HUDEP-2 (cell line): ENCODE measurements around the gene KCMF1.
"Not testable (repeated sequence)": the region's sequence is repeated elsewhere in the genome, so short reads cannot be mapped to it uniquely, and the experiment has no call there.

Experiments
- DNase-seq, 76 experiments: peaks; one replicate each; lab custom pipeline; 2025; ENCODE audit not compliant: unreplicated experiment in 76 of 76; lab: John Stamatoyannopoulos, UW

The KCMF1 gene

GRCh38 chr2:84970868-84971509, at the start of gene KCMF1:
KCMF1 (plus strand) TSS chr2:84971161; CDS start chr2:84971452, 291 bp downstream.
- DNase-seq = peak in 62 of 76 experiments; percentile 10 to 78 (median 60)

- no peak for DNase-seq
These were observed 48.0 kb upstream of the KCMF1 start for GRCh38 chr2:84923009-84923408.

GRCh38 chr2:84924173-84925106, 46.5 kb upstream of the KCMF1 start:
- DNase-seq = peak in 14 of 76 experiments; percentile 4 to 45 (median 13)

- no peak for DNase-seq
These were observed 45.6 kb upstream of the KCMF1 start for GRCh38 chr2:84925336-84925723.

- DNase-seq = peak in 75 of 76 experiments; percentile 54 to 98 (median 94)
These were observed 45.1 kb upstream of the KCMF1 start for GRCh38 chr2:84925724-84926376.

GRCh38 chr2:84927275-84927627, 43.7 kb upstream of the KCMF1 start:
- no peak for DNase-seq

GRCh38 chr2:84931384-84931821, 39.6 kb upstream of the KCMF1 start:
- DNase-seq = no peak

- DNase-seq = peak in 1 of 76 experiments; percentile 51
These were observed 32.6 kb upstream of the KCMF1 start for GRCh38 chr2:84938194-84938879.

GRCh38 chr2:84939426-84940087, 31.4 kb upstream of the KCMF1 start:
- DNase-seq = peak in 1 of 76 experiments; percentile 3

GRCh38 chr2:84940088-84940470, 30.9 kb upstream of the KCMF1 start:
- DNase-seq = no peak

GRCh38 chr2:84940831-84941412, 30.0 kb upstream of the KCMF1 start:
- no peak for DNase-seq

GRCh38 chr2:84942166-84942565, 28.8 kb upstream of the KCMF1 start:
- no peak for DNase-seq

- no peak for DNase-seq
These were observed 28.0 kb upstream of the KCMF1 start for GRCh38 chr2:84942964-84943421.

GRCh38 chr2:84944295-84944909, 26.6 kb upstream of the KCMF1 start:
- no peak for DNase-seq

- DNase-seq = not testable (repeated sequence)
These were observed 25.1 kb upstream of the KCMF1 start for GRCh38 chr2:84945838-84946203.

GRCh38 chr2:84946204-84947009, 24.6 kb upstream of the KCMF1 start:
- DNase-seq = no peak

- DNase-seq = no peak
These were observed 23.9 kb upstream of the KCMF1 start for GRCh38 chr2:84947010-84947593.

- DNase-seq = no peak
These were observed 17.4 kb upstream of the KCMF1 start for GRCh38 chr2:84953535-84953934.
